HepG2 (cell line): ENCODE results near the gene ASGR1. TPM values are rescaled to one million over a fixed set of nuclear protein-coding genes. Genes with fewer than 3 reads are reported as not detected.
A peak's percentile ranks its signal among the peaks of the same experiment; 100 is the strongest.

Experiments
- ATAC-seq: fragments of 200-7000 bp; cut with Tn5 transposase; 3 replicates; pipeline ENCODE4 v1.9.1; 2020; ENCODE audit warnings: mild to moderate bottlenecking, moderate library complexity
- BruUV-seq: library from RNA; stranded (reverse); fragments of 400-500 nt; replicated peaks from 2 replicates; lab custom pipeline; 2021; lab: Mats Ljungman, UMichigan
- CTCF ChIA-PET: fragments of 300-600 bp; formaldehyde crosslinking; extraction: SDS; loops from one replicate; lab custom pipeline; 2021; ENCODE audit warnings: low total read pairs, inconsistent platforms, low intra/inter-chr PET ratio; lab: Yijun Ruan, JAX
- POLR2A ChIA-PET: fragments of 350-600 bp; sonication (Branson Sonifier 250); formaldehyde crosslinking; loops from one replicate; lab custom pipeline; 2020; ENCODE audit warnings: antibody characterized with exemption, inconsistent platforms; lab: Yijun Ruan, JAX
- DNase-seq: peaks from one replicate; pipeline ENCODE4 v3.0.0-alpha.2; 2015; ENCODE audit warnings: low spot score
- FAIRE-seq: peaks from 3 replicates; lab custom pipeline; 2011; peaks lifted over from hg19 to GRCh38; lab: Jason Lieb, UNC
- H2AFZ ChIP-seq: one replicate; pipeline ENCODE4 v1.6.1; 2011; ENCODE audit warnings: low read length, inconsistent platforms
- H3K27ac ChIP-seq: fragments of 300-600 bp; 3 replicates; pipeline ENCODE4 v1.8.0; 2011; ENCODE audit warnings: mixed run types, mild to moderate bottlenecking, mixed read lengths, low read length, inconsistent platforms; ENCODE audit not compliant: insufficient read depth; ENCODE audit errors: extremely low read length
- H3K27me3 ChIP-seq, 2 experiments: fragments of 200-600 bp in 1 of 2; 2 replicates in 1 of 2; 3 replicates in 1 of 2; pipeline versions ENCODE4 v1.6.0 to v1.8.0; 2011; ENCODE audit warnings: low read length in 2 of 2, mild to moderate bottlenecking in 2 of 2, moderate library complexity in 2 of 2, inconsistent platforms in 1 of 2; ENCODE audit not compliant: insufficient read depth in 2 of 2, control insufficient read depth in 1 of 2
- H3K36me3 ChIP-seq, 2 experiments: fragments of 200-600 bp in 1 of 2; replicated peaks in 1 of 2; 2 replicates in 1 of 2; 3 replicates in 1 of 2; pipeline versions ENCODE4 v1.5.1 to v1.8.0; 2011; ENCODE audit warnings: low read length in 2 of 2, inconsistent platforms in 1 of 2; ENCODE audit not compliant: insufficient read depth in 2 of 2, control insufficient read depth in 1 of 2
- H3K4me1 ChIP-seq: 2 replicates; pipeline ENCODE4 v1.5.1; 2012; ENCODE audit warnings: low read length, inconsistent platforms; ENCODE audit not compliant: insufficient read depth
- H3K4me2 ChIP-seq: 2 replicates; pipeline ENCODE4 v1.6.0; 2011; ENCODE audit warnings: low read depth, low read length, inconsistent platforms
- H3K4me3 ChIP-seq, 3 experiments: fragments of 200-600 bp in 1 of 3; sonication (generic), shearing (Covaris generic) in 1 of 3; replicated peaks in 1 of 3; 2 replicates each; pipeline ENCODE4 v1.5.1; 2011 to 2016; ENCODE audit warnings: low read length in 3 of 3, inconsistent platforms in 2 of 3, low read depth in 2 of 3, mild to moderate bottlenecking in 2 of 3, control low read depth in 1 of 3, mixed read lengths in 1 of 3; ENCODE audit not compliant: insufficient read depth in 1 of 3
- H3K79me2 ChIP-seq: one replicate; pipeline ENCODE4 v1.6.1; 2011; ENCODE audit warnings: low read length, inconsistent platforms; ENCODE audit not compliant: insufficient read depth
- H3K9ac ChIP-seq: 2 replicates; pipeline ENCODE4 v1.6.0; 2011; ENCODE audit warnings: mild to moderate bottlenecking, low read depth, low read length, inconsistent platforms; ENCODE audit not compliant: insufficient read depth
- H3K9me3 ChIP-seq: 2 replicates; pipeline ENCODE4 v1.5.1; 2012; ENCODE audit warnings: mild to moderate bottlenecking, low read length
- H4K20me1 ChIP-seq: 2 replicates; pipeline ENCODE4 v1.6.0; 2011; ENCODE audit warnings: inconsistent platforms, mild to moderate bottlenecking, low read length, moderate library complexity; ENCODE audit not compliant: insufficient read depth
- CEBPB ChIP-seq: IDR thresholded peaks from 2 replicates; pipeline ENCODE4 v1.6.1; 2011; ENCODE audit warnings: low read depth, low read length, improper control_type of control experiment, borderline replicate concordance
- DR1 ChIP-seq: sonication (generic); formaldehyde crosslinking; IDR thresholded peaks from 2 replicates; pipeline ENCODE4 v1.8.0; 2021; ENCODE audit warnings: mild to moderate bottlenecking, missing genetic modification reagents, inconsistent platforms
- ELF3 ChIP-seq: IDR thresholded peaks from 2 replicates; pipeline ENCODE4 v1.6.1; 2016; ENCODE audit warnings: missing genetic modification reagents, missing compliant biosample characterization
- FOXJ3 ChIP-seq: sonication (generic); formaldehyde crosslinking; IDR thresholded peaks from 2 replicates; pipeline ENCODE4 v1.4.0; 2020; ENCODE audit warnings: missing genetic modification reagents, mild to moderate bottlenecking, borderline replicate concordance
- FOXP1 ChIP-seq, 2 experiments: fragments of 450-650 bp in 1 of 2; IDR thresholded peaks; 2 replicates each; pipeline ENCODE4 v1.6.1; 2017 to 2018; ENCODE audit warnings: antibody characterized with exemption in 1 of 2
- GABPB1 ChIP-seq: IDR thresholded peaks from 2 replicates; pipeline ENCODE4 v1.6.1; 2016; ENCODE audit warnings: mild to moderate bottlenecking, missing genetic modification reagents, moderate library complexity, missing compliant biosample characterization
- HOXA5 ChIP-seq: sonication (generic); formaldehyde crosslinking; IDR thresholded peaks from 2 replicates; pipeline ENCODE4 v1.4.0; 2020; ENCODE audit warnings: missing genetic modification reagents
- MIXL1 ChIP-seq: IDR thresholded peaks from 2 replicates; pipeline ENCODE4 v1.6.1; 2016
- MXI1 ChIP-seq: IDR thresholded peaks from 3 replicates; pipeline ENCODE4 v1.6.1; 2012; ENCODE audit warnings: low read depth, low read length, inconsistent platforms, borderline replicate concordance
- NCOA2 ChIP-seq: sonication (generic); formaldehyde crosslinking; IDR thresholded peaks from 2 replicates; pipeline ENCODE4 v1.8.0; 2022; ENCODE audit warnings: inconsistent platforms
- TEAD3 ChIP-seq: optimal IDR thresholded peaks from 2 replicates; pipeline ENCODE3; 2016; ENCODE audit warnings: borderline replicate concordance
- ZBTB20 ChIP-seq: sonication (generic); formaldehyde crosslinking; IDR thresholded peaks from 2 replicates; pipeline ENCODE4 v1.8.1; 2023; ENCODE audit warnings: missing genetic modification reagents, low read depth, mild to moderate bottlenecking, borderline replicate concordance
- ZBTB8A ChIP-seq: sonication (generic); formaldehyde crosslinking; IDR thresholded peaks from 2 replicates; pipeline ENCODE4 v1.4.0; 2020; ENCODE audit warnings: mild to moderate bottlenecking, low read depth, missing genetic modification reagents, borderline replicate concordance
- ZNF605 ChIP-seq: sonication (generic); formaldehyde crosslinking; IDR thresholded peaks from 2 replicates; pipeline ENCODE4 v1.8.0; 2022; ENCODE audit warnings: mild to moderate bottlenecking, missing genetic modification reagents
- ZSCAN30 ChIP-seq: sonication (generic); formaldehyde crosslinking; IDR thresholded peaks from 2 replicates; pipeline ENCODE4 v1.5.0; 2020; ENCODE audit warnings: mild to moderate bottlenecking, missing genetic modification reagents
- WGBS: methylation state at CpG from one replicate; pipeline ENCODE4 v1.1.6; 2017; ENCODE audit warnings: low lambda C conversion rate; 5-methylcytosine and 5-hydroxymethylcytosine counted together
- in situ Hi-C: cut with HindIII; loops from 2 replicates; pipeline ENCODE4 v1.10.0; 2017; ENCODE audit warnings: low pct_unique_long_range_greater_than_20kb; ENCODE audit not compliant: extremely low pct_ligation_motif_present
- intact Hi-C: fragments of 100-400 bp; cut with micrococcal nuclease; formaldehyde crosslinking; loops from one replicate; pipeline ENCODE4 v1.10.0; 2022; ENCODE audit not compliant: unreplicated experiment
- polyA plus RNA-seq, 8 experiments: library from polyadenylated mRNA; depleted of rRNA in 3 of 8; stranded (reverse) in 7 of 8; unstranded in 1 of 8; fragments of >200 nt; fragmentation: Illumina TruSeq in 4 of 8; extraction: Trizol in 4 of 8; gene quantifications; 2 replicates each; pipeline versions ENCODE4 v1.2.1 to v1.2.3, GENCODE V29; 2011 to 2016; ENCODE audit warnings: low read depth in 4 of 8, missing spikeins in 1 of 8, mixed read lengths in 1 of 8; ENCODE audit not compliant: insufficient read depth in 1 of 8
- total RNA-seq, 5 experiments: library from RNA; depleted of rRNA; stranded (reverse); fragments of >200 nt; fragmentation: Illumina TruSeq; extraction: Trizol; gene quantifications; 2 replicates each; pipeline ENCODE4 v1.2.3, GENCODE V29; 2016; ENCODE audit warnings: low read depth in 1 of 5
- TF ChIP-seq, protein P1 (sequence below): sonication (generic); formaldehyde crosslinking; IDR thresholded peaks from 2 replicates; pipeline ENCODE4 v1.4.0; 2020; ENCODE audit warnings: mild to moderate bottlenecking, missing genetic modification reagents
- TF ChIP-seq, protein P2 (sequence below): sonication (generic); formaldehyde crosslinking; IDR thresholded peaks from 2 replicates; pipeline ENCODE4 v1.5.0; 2020; ENCODE audit warnings: missing genetic modification reagents
- TF ChIP-seq, protein P3 (sequence below): sonication (generic); formaldehyde crosslinking; IDR thresholded peaks from 2 replicates; pipeline ENCODE4 v1.5.0; 2020; ENCODE audit warnings: missing genetic modification reagents
- TF ChIP-seq, protein P4 (sequence below): sonication (generic); formaldehyde crosslinking; IDR thresholded peaks from 2 replicates; pipeline ENCODE4 v1.5.1; 2020; ENCODE audit warnings: mild to moderate bottlenecking, moderate library complexity, missing genetic modification reagents

ASGR1 gene
- total and polyA plus RNA-seq, 2 of the 13 experiments (the other 11 are each of a cell fraction or from before 2014, with no cell fraction given), result 353 to 796 TPM

DNA sequence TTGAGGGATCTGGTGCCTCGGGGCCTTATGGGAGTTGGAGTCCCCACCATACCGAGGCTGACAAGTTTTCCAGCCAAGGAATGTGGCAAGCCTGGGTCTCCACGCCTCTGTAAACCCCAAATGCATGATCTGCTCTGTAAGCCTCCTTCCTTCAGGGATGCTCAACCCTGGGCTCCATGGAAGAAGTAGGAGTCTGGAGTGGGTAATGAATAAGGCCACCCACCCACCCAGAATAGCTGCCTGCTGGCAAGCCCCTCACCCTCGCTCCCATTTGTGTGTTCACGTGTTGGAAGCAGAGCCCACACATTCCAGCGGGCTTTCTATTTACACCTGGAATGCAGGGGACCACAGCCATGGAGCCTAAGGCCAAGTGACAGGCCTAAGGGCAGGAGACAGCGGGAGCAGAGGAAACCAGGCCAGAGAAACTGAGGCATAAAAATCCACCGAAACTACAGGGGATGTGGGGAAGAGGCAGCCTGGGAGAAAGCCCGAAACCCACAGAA, 36.0 kb upstream of the ASGR1 start:
- Histone ChIP-seq H3K79me2 (peaks cover under 1% of the 10 kb centered on the region), H4K20me1 (no peaks in the 10 kb centered on the region), H3K4me1 (peaks cover 56% of the 10 kb centered on the region), H3K9ac (0 out of 2 replicates have a peak overlapping the region, but pooled peaks have one; percentile 28), H3K36me3 (no peaks in the 10 kb centered on the region), H3K4me3 (peak overlapping the region in 2 of 3 experiments; percentile 22 to 68; a peak in 3 of 6 replicates), H3K27me3 (peaks cover 0 to 4% of the 10 kb centered on the region in 2 experiments; a peak in 2 of 5 replicates), H3K27ac (no peak overlapping the region), H2AFZ (no peak overlapping the region), H3K4me2 (peak overlapping the region; percentile 77), H3K9me3 (no peaks in the 10 kb centered on the region)
- intact Hi-C loops (no loop called here), in situ Hi-C loops (loop anchor here (5.0 kb wide), 1 partner anchor 38 kb away; the partner anchor contains the start of gene ASGR1)
- no TSS peak for BruUV-seq
- ChIA-PET POLR2A (interaction anchor here (0.8 to 2.9 kb wide), 5 partner anchors 24 to 179 kb away, joined by 3 to 35 read pairs (median 4); partner anchors contain the start of genes ASGR1, ASGR2 and SLC16A13), CTCF (interaction anchor here (1.9 kb wide), 1 partner anchor 169 kb away, joined by 10 read pairs; no protein-coding TSS in a partner anchor)
- FAIRE-seq, result peak; percentile 90
- peak; percentile 39 for DNase-seq
- peak; percentile 1 for ATAC-seq
- 5% methylated on average over 5 of the region's 9 CpGs for WGBS
- 0 out of 2 replicates have a peak, but pooled peaks have one; percentile 4 for TF ChIP-seq ZNF605 (CRISPR knock-in tag)
- peak; percentile 2; the same call in 1 of the 2 replicates for TF ChIP-seq CEBPB
- TF ChIP-seq GABPB1 (CRISPR knock-in tag), result 0 out of 2 replicates have a peak, but pooled peaks have one; percentile 46
- no peak for TF ChIP-seq ZBTB8A
- TF ChIP-seq ZSCAN30 (CRISPR knock-in tag), result no peak
- TF ChIP-seq, protein P1, sequence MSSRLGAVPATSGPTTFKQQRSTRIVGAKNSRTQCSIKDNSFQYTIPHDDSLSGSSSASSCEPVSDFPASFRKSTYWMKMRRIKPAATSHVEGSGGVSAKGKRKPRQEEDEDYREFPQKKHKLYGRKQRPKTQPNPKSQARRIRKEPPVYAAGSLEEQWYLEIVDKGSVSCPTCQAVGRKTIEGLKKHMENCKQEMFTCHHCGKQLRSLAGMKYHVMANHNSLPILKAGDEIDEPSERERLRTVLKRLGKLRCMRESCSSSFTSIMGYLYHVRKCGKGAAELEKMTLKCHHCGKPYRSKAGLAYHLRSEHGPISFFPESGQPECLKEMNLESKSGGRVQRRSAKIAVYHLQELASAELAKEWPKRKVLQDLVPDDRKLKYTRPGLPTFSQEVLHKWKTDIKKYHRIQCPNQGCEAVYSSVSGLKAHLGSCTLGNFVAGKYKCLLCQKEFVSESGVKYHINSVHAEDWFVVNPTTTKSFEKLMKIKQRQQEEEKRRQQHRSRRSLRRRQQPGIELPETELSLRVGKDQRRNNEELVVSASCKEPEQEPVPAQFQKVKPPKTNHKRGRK, result no peak
- 0 out of 2 replicates have a peak, but pooled peaks have one; percentile 25 for TF ChIP-seq FOXJ3 (CRISPR knock-in tag)
- peak; percentile 78 for TF ChIP-seq TEAD3
- TF ChIP-seq MXI1, result peak; percentile 23; the same call in 1 of the 3 replicates
- no peak for TF ChIP-seq ZBTB20
- TF ChIP-seq FOXP1 (IDR thresholded peaks at IDR 0.05), result no peak
- 0 out of 2 replicates have a peak, but pooled peaks have one; percentile 1 for TF ChIP-seq FOXP1 (CRISPR knock-in tag; IDR thresholded peaks at IDR 0.05)
- TF ChIP-seq, protein P2, sequence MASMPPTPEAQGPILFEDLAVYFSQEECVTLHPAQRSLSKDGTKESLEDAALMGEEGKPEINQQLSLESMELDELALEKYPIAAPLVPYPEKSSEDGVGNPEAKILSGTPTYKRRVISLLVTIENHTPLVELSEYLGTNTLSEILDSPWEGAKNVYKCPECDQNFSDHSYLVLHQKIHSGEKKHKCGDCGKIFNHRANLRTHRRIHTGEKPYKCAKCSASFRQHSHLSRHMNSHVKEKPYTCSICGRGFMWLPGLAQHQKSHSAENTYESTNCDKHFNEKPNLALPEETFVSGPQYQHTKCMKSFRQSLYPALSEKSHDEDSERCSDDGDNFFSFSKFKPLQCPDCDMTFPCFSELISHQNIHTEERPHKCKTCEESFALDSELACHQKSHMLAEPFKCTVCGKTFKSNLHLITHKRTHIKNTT (CRISPR knock-in tag), result peak; percentile 86; the same call in 1 of the 2 replicates
- TF ChIP-seq, protein P3, sequence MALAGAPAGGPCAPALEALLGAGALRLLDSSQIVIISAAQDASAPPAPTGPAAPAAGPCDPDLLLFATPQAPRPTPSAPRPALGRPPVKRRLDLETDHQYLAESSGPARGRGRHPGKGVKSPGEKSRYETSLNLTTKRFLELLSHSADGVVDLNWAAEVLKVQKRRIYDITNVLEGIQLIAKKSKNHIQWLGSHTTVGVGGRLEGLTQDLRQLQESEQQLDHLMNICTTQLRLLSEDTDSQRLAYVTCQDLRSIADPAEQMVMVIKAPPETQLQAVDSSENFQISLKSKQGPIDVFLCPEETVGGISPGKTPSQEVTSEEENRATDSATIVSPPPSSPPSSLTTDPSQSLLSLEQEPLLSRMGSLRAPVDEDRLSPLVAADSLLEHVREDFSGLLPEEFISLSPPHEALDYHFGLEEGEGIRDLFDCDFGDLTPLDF, result 0 out of 2 replicates have a peak, but pooled peaks have one; percentile 12
- TF ChIP-seq DR1 (CRISPR knock-in tag), result no peak
- 0 out of 2 replicates have a peak, but pooled peaks have one; percentile 8 for TF ChIP-seq HOXA5 (CRISPR knock-in tag)
- no peak for TF ChIP-seq MIXL1 (CRISPR knock-in tag)
- TF ChIP-seq ELF3 (CRISPR knock-in tag), result 0 out of 2 replicates have a peak, but pooled peaks have one; percentile 25
- TF ChIP-seq, protein P4, sequence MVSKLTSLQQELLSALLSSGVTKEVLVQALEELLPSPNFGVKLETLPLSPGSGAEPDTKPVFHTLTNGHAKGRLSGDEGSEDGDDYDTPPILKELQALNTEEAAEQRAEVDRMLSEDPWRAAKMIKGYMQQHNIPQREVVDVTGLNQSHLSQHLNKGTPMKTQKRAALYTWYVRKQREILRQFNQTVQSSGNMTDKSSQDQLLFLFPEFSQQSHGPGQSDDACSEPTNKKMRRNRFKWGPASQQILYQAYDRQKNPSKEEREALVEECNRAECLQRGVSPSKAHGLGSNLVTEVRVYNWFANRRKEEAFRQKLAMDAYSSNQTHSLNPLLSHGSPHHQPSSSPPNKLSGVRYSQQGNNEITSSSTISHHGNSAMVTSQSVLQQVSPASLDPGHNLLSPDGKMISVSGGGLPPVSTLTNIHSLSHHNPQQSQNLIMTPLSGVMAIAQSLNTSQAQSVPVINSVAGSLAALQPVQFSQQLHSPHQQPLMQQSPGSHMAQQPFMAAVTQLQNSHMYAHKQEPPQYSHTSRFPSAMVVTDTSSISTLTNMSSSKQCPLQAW, result no peak; the same call in 1 of the 2 replicates
- 0 out of 2 replicates have a peak, but pooled peaks have one; percentile 2 for TF ChIP-seq NCOA2 (CRISPR knock-in tag)
